Measurements from ENCODE around the gene ABTB2.

ABTB2 gene

GRCh38 chr11:34167961-34168360 lies 189.8 kb downstream of the ABTB2 start:
- TF ChIP-seq CTCF (IDR thresholded peaks at IDR 0.05; ENCODE audit: extremely low read depth, missing control alignments): no peak
- no peak for DNase-seq (ENCODE audit: low spot score)

GRCh38 chr11:34166806-34167740 lies 190.7 kb downstream of the ABTB2 start:
- no peak for DNase-seq (ENCODE audit: low spot score)
- TF ChIP-seq CTCF (IDR thresholded peaks at IDR 0.05; ENCODE audit: extremely low read depth, missing control alignments): no peak

- TF ChIP-seq CTCF (IDR thresholded peaks at IDR 0.05; ENCODE audit: extremely low read depth, missing control alignments): no peak
- DNase-seq (ENCODE audit: low spot score): no peak
These were observed 191.8 kb downstream of the ABTB2 start for GRCh38 chr11:34165786-34166555.

DNA sequence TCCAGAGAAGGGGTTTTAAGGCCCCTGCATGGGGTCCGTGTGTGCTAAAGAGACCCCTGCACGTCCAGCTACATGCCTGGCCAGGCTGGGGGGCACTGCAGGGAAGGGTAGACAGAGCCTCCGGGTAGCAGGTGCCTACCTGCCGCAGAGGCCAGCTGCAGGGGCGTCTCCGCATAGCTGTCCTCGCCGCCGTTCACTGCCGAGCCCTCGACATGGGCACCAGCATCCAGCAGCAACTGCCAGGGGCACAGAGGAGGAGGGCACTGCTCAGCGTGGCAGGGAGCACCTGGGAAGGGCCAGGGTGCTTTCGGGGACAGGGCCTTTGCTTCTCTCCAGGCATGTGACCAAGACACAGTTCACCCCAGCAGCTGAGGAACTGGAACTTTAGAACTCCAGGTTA lies 192.7 kb downstream of the ABTB2 start:
- no peak for DNase-seq (ENCODE audit: low spot score)
- TF ChIP-seq CTCF (IDR thresholded peaks at IDR 0.05; ENCODE audit: extremely low read depth, missing control alignments): no peak

GRCh38 chr11:34162856-34163255 lies 195.0 kb downstream of the ABTB2 start:
- no peak for TF ChIP-seq CTCF (IDR thresholded peaks at IDR 0.05; ENCODE audit: extremely low read depth, missing control alignments)
- DNase-seq (ENCODE audit: low spot score): no peak

DNA sequence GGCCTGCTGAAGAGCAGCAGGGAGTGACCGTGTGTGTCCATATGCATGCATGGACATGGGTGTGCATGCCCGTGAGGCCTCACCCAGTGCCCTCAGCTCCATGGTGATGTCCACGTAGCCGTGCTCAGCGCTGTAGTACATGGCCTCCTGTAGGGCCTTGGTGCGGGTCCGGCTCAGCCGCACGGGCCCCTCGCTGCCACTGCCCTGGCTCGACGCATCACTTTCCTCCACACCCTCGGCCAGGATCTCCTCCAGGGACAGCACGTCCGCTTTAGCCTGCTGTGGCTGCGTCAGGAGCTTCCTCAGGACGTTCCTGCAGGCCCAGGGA lies 195.4 kb downstream of the ABTB2 start:
- DNase-seq (ENCODE audit: low spot score): no peak
- no peak for TF ChIP-seq CTCF (IDR thresholded peaks at IDR 0.05; ENCODE audit: extremely low read depth, missing control alignments)

Data from GM20000 (cell line).